ENCODE results near the gene SYT13. TPM values are rescaled to one million over a fixed set of nuclear protein-coding genes. Genes with fewer than 3 reads are reported as not detected.

Gene SYT13
- total RNA-seq, 1 donor from 2014 or later: 12.1 TPM

DNA sequence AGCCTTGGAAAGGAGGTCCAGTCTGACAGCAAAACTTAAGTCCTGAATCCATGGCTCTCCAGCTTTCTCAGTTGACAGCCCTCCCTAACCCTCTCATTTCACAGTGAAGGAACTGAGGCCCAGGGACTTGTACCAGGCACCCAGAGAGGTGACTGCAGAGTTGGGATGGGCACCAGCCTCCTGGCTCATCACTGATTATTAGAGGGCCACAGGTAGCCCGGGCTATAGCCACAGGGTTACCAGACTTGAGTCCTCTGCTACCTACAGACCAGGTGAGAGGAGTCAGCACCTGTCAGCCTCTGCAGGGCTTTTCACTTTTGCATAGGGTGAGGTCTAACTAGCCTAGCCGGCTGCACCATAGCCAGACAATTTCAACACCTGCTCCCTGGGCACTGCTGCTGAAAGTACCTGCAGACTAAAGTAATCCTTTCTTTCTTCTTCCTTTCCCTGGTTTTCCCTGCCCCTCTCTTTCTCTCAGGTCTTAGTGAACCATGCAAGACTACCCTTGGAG is 37.6 kb downstream of the SYT13 start:
- DNase-seq (ENCODE audit: low read depth): no peak

DNA sequence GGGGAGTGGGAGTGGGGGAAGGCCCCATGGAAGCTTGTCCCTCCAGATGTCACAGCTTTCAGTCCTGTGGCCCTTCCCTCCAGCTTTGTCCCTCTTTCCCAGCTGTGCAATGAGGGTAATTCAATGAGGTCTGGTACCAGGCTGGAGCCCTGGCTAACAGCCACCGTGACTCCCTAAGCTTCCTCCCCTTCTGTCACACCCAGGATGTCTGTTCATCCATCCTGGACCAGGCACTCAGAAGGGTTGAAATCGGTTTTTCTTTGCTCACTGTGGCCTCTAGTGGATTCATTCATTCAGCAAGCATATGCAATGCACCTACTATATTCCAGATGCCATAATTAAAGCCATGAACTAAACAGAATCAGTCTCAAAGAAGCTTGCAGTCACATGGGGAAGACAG is 38.7 kb downstream of the SYT13 start:
- no peak for DNase-seq (ENCODE audit: low read depth)

DNA sequence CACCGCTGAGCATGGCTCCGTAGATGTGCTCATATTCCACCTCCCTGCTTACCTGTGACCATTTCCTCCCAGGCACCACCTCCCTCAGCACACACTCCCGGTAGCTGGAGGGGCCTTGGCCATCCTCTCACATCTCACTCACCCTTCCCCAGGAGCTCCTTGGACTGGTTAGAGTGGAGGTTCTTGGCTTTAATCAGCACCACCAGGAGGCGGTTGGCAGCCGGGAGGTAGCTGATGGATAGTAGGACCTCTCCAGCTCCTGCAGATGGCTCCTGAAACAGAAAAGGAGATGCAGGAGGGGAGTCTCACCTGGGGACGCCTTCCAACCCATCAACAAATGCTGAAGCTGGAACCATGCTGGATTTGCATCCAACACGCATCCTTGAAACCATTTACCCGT is 39.9 kb downstream of the SYT13 start:
- no peak for DNase-seq (ENCODE audit: low read depth)

DNA sequence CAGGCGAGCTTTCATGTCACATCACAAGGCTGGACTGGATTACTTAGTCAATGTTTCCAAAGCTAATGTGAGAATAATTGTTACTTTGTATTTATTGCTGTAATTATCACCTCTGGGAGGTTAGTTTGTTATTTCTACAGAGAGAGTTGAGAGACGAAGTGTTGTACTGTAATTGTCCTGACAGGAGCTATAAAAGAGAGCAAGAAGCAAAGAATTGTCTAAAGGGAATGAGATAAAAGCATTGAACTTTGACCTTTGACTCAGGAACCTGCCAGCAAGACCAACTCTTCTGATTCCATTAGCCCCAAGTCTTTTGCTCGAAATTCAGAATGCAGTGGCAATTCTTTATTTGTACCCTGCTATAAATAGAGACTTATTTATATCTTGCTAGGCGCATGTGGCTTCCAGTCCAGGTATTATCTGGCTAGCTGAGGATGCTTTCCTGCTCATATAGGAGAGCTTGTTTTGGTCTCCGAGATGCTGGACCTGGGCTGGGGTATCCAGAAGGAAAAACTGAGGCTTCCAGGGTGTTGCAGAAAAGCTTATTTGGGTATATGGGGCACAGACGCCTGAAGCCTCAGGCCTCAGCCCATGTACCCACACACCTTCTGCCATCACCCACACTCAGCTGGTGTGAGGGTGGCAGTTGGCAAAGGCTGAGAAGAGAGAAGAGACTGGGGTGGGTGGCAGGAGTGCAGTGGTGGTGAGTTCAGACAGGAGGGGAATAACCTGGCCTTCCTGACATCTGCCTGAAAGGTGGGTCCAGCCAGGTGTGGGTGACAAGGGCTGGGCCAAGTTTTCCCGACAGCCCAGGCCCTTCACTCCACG is 40.7 kb downstream of the SYT13 start:
- DNase-seq (ENCODE audit: low read depth): no peak

DNA sequence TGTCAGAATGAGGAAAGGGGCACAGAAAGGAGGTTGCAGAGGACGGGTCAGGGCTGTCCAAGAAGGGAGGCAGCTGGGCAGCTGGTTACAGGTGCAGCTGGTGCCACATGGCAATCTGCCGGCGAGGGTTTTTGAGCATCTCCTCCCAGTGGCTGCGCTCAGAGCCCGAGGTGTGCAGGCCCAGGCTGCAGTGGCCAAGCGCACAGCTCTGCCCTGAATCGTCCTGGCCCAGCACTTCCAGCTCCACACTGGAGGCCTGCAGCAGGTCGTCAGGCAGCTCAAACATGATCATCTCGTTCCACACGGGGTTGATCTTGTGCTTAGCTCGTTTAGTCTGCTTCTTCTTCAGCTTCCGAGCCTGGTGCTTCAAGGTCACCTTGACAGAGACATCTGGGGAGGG is 42.2 kb downstream of the SYT13 start:
- no peak for DNase-seq (ENCODE audit: low read depth)

DNA sequence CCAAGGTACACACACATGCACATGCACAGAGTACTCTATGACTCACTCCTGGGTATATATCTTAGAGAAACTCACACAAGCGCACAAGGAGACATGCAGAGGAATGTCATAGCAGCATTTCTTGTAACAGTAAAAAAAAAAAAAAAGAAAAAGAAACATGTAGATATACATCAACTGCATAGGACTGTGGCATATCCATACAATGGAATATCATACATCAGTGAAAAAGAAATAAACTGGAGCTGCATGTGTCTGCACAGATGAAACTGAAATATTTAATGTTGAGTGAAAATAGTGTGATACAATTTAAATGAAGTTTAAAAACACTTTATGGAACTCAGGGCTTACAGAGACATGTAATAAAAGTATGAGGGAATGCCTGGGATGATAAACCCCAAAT is 46.4 kb downstream of the SYT13 start:
- no peak for DNase-seq (ENCODE audit: low read depth)

DNA sequence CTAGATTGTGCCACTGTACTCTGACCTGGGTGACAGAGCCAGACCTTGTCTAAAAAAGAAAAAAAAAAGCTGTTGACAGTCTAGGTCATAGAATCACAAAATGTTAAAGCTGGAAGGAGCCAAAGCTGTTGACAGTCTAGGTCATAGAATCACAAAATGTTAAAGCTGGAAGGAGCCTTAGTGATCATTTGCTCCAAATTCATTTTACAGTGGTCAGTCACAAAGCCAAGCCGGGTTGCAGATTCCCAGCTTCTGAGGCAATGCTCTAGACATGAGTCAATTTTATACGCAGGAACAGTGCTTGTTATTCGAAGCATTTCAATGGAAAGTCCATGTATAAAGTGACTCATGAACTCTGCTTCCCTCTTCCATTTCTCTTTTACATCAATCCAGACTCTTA is 47.4 kb downstream of the SYT13 start:
- peak; percentile 82 for DNase-seq (ENCODE audit: low read depth)

DNA sequence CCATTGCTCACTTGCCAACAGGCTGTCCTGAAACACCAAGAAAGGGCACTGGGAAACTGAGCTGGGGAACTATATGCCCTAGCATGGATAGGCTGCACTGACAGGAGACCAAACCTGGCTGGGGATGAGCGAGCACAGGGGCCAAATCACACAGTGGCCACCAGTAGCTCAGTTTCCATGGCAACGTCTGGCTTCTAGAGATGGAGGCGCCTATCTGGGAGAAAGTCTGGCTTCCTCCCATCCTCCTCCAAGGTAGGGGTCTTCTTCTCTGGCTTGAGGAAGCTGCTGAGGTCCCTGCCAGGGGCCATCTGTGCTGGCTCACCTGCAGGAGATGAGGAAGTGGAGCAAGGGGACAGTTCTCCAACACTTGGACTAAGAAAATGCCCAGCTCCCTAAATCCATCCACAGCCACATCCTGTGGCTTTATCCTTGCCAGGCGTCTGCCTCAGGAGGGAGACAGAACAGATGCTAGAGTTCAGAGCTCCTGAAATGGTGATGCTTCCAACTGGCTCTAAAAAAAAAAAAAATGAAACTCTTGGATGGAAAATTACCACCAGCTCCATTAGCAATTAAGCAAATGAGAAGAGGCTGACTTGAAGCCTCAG is 48.3 kb downstream of the SYT13 start:
- DNase-seq (ENCODE audit: low read depth): no peak

DNA sequence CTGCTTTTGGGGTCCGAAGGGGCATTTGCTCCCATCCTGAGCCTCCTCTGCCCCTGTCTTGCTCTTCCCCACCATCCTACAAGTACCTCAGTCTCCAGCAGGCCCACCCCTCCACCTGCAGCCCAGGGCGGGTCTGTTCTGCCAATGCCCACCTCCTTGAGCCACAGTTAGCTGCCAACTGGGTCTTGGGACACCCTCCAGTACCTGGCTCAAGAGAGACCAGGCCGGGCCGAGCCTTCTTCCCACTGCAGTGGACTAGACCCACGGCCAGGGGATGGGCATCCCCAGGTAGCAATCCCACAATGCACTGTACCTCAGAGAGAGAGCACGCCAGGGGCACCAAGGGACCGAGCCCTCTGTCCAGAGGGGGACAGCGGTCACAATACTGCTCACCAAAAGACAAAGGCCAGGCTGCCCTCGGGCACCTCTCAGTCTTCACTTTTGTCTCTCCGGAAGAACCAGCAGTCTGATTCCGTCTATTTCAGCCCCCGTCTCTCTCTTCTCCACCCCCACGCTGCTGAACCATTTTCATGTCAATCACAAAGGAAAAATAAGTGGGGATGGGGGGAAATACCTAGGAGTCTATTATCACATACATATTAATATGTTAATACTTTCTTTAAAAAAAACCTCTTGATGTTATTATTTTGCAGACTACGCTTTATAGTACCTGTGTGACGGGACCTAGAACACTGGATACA is 51.7 kb downstream of the SYT13 start:
- no peak for DNase-seq (ENCODE audit: low read depth)

DNA sequence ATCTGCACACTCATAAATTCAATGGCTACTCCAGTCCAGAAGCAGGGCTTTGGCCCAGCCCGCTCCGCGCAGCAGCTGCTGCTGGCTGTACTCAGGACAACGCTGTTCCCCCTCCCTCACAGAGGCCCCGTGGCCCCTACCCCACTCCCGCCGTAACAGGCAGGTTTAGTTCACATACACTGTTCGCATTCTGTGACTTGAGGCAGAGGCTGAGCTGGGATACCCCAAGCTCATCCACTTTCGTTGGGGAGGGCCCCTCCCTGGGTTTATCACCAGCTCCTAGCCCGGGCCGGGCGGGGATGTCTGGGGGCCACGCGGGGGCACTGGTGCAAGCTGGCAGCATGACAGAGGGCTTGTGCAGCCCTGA is 52.4 kb downstream of the SYT13 start:
- DNase-seq (ENCODE audit: low read depth): no peak

DNA sequence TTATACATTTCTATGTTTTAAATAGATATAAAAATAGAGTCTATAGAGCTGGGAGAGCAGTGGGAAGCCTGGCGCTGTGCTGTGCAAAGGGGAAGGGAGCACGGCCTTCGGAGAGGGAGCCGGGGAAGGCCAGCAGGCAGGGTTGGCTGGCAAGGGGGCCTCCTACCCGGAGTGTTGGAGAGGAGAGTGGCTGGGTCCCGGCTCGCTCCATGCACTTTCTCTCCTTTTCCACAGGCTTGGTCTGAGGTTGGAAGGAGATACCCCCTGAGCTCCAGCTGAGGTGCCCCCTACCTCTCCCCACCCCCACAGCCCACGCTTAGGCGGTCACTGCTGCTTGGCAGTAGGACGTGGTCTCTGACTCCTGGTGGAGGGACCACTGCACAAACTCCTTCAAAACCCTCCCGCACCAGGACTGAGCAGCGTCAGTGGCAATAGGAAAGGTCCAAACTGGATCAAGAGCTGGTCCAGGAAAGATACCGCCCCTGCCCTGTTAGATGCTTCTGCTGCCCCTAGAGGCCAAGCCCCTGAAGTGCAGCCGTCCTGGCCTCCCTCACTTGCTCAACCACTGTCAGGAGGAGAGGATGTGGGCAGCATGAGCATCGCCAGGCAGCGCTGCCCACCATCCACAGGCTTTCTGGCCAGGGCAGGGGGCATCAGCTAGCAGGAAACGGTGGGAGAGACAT is 52.9 kb downstream of the SYT13 start:
- peak; percentile 32 for DNase-seq (ENCODE audit: low read depth)

DNA sequence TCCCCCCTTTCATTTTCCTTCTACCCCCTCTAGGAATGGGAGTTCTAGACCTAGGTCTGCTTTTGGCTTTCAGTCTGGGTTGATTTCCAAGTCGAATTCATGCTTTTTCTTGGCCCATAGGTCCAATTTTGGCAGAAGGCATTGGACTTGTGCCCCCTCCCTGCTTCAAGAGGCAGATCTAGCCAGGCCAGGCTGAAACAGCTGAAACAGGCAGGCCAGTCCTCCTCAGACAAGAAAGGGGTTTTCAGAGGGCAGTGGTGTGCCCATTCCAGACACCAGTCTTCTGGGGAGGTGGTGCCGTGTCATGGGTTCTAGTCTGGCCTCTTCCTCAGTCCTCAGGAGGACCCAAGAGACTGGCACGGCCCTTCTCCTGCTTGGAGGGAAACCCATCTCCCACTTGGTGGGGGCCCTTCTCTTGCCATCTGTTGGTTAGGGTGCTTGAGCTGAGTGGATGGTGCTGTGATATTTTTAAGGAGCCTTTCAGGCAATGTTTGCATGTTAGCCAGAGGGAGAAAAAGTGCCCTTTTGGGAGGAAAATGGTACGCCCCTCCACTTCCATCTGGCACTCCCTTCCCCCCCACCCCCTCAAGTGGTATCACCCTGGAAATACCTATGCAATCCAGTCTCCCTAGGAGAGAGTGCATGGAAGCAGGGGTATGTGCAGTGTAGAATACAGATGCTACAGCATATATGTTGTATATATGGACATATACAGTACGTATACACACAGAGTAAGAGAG is 53.6 kb downstream of the SYT13 start:
- DNase-seq (ENCODE audit: low read depth): no peak

DNA sequence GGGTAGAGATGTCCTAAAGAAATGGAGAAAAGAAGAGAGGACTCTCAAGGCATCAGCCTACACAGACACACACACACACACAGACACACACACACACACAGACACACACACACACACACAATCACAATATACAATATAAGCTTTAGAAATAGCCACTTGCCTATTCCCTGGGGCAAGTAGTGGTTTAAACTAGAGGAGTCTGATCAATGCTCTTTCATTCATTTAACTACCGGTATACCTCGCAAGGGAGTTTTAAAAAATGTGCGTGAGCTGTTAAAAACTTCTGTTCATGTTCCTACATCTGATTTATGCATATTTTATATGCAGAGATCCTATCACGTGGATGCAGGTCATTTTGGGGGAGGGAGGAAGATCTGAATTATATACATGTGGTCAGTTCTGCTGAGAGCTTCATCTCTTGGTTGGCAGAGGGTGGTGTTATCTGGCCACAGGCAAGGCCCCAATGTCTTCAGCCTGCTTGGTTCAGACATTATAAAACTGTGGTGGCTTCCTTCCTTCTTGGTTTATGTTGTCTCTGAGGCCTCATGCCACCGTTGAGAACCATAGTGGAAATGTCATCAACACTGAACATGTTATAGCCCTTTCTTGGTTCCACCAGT is 56.6 kb downstream of the SYT13 start:
- DNase-seq (ENCODE audit: low read depth): no peak

DNA sequence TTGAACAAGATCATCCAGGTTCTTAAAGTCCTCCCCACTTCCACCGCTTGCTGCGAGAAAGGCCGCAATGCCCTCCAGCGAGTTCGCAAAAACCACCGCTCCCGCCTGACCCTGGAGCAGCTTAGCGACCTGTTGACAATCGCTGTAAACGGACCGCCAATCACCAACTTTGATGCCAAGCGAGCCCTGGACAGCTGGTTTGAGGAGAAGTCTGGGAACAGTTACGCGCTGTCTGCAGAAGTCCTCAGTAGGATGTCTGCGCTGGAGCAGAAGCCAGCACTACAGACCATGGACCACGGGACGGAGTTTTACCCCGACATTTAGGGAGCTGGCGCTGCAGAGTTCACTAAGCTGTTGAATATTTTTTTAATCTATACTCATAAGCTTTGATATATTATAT is 58.3 kb downstream of the SYT13 start:
- DNase-seq (ENCODE audit: low read depth): no peak

DNA sequence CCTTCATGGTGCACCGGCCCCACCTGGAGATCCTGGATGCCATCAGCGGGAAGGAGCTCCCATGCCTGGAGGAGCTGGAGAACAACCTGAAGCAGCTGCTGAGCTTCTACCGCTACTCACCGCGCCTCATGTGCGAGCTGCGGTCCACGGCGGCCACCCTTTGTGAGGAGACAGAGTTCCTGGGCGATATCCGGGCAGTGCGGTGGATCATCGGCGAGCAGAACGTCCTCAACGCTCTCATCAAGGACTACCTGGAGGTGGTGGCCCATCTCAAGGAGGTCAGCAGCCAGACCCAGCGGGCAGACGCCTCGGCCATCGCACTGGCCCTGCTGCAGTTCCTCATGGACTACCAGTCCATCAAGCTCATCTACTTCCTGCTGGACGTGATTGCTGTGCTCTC is 59.2 kb downstream of the SYT13 start:
- DNase-seq (ENCODE audit: low read depth): no peak

DNA sequence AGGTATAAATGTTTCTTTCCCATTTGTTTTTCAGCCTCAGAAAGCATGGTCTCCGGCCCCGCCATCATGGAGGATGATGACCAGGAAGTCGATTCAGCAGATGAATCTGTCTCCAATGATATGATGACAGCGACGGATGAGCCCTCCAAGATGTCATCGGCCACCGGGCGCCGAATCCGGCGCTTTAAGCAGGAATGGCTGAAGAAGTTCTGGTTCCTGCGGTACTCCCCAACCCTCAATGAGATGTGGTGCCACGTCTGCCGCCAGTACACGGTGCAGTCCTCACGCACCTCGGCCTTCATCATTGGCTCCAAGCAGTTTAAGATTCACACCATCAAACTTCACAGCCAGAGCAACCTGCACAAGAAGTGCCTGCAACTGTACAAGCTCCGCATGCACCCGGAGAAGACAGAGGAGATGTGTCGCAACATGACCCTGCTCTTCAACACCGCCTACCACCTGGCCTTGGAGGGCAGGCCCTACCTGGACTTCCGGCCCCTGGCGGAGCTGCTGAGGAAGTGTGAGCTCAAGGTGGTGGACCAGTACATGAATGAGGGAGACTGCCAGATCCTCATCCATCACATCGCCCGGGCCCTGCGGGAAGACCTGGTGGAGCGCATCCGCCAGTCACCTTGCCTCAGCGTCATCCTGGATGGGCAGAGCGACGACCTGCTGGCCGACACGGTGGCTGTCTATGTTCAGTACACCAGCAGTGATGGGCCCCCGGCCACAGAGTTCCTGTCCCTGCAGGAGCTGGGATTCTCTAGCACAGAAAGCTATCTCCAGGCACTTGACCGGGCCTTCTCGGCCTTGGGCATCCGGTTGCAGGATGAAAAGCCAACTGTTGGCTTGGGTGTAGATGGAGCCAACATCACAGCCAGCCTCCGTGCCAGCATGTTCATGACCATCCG is 59.9 kb downstream of the SYT13 start:
- DNase-seq (ENCODE audit: low read depth): no peak

DNA sequence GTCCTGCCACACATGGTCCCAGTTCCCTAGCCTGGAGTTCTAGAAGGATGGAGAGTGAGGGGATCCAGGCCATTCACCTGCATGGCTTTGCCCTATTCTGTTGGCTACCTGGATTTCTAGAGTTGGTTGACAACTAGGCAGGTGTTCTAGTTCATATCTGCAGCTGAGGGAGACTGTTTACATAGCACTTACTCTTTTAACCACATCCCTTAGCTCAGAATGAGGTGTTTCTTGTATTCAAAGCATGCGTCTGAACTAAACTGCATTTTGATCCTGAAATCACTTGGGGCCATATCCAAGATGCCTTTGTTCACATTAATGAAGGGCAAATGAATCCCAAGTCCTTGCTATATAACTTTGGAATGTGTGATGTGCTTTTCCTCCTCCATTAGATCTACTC is 60.9 kb downstream of the SYT13 start:
- no peak for DNase-seq (ENCODE audit: low read depth)

DNA sequence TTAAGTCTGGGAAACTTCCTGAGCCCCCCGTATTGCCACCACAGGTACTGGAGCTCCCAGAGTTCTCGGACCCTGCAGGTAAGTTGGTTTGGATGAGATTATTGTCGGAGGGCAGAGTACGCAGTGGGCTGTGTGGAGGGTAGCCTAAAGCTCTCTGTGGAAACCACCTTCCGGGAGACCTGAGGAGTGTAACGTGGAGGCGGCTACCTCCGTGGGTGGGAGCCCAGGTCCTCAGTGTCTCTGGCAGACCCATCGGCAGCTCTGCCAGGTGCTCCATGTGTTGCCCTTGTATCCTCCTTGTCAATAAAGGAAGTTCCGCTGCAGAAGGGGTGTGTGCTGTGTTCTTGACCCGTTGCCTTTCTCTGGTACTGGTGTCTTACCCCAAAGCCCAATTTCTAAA is 61.4 kb downstream of the SYT13 start:
- no peak for DNase-seq (ENCODE audit: low read depth)

DNA sequence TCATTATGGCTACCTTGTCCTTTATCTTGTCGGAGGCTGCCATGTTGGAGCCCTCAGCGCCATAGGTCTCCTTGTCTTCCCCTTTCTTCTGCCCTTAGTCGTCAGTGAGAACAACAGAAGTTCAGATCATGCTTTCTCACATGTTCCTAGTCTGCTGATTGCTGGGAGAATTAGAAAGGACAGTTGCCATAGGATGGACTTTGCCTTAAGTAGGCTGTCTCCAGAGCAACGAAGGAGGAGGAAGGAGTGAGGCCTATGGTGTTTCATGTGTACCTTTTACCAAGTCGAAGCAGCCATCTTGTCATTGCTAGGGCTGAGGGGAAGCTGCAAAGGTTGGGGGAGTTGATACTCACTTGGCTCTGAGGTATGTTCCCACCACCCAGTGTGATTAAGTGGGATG is 62.6 kb downstream of the SYT13 start:
- DNase-seq (ENCODE audit: low read depth): no peak

DNA sequence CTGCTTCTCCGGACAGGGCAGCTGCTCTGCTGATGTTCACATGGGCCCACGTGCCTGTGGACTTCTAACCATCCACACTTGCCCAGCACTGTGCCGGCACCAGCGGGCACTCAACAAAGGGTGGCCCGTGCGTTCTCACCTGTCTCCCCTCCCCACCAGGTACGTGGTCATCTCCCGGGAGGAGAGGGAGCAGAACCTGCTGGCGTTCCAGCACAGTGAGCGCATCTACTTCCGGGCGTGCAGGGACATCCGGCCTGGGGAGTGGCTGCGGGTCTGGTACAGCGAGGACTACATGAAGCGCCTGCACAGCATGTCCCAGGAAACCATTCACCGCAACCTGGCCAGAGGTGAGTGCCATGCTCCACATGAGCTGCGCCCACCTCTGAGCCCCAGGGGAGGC is 66.7 kb downstream of the SYT13 start:
- no peak for DNase-seq (ENCODE audit: low read depth)

Data from renal cortical epithelial cell (primary cell).